ENCODE data around the gene CD7.

DNA sequence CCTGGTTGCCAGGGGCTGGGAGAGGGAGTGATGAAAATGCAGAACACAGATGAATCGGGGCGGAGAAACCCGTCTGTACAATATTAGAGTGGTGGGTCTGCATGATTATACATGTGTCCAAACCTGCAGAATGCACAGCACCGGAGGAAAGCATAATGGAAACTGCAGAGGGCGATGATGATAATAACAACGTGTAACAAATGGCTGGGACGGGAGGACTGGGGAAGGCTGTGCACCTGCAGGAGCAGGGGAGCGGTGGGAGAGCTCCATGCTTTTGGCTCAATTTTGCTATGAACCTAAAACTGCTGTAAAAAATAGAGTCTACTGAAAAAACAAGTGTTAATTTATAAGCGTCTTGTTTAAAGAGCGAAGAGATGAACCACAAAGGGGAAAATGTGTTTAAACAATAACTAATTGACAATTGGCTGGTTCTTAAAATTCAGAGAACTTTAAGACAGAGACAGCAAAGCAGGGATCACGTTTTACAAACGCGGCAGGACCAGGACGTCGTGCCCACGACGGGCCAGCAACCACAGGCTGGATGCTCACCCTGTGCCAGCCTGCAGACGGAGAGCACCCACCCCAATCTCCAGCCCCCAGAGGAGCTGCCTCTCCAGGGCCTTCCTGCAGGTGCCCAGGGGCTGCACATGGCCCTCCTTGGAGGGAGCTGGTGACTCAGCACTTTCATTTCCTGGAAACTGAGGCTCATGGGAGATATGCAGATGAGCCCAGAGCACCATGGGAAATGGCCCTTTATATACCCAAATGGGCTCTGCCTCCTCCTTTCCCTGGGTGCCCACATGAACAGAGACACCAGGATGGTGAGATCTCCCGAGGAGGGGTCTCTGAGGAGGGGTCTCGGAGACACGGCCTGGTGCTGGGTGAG lies 41.3 kb upstream of the CD7 start, which contains the start of gene TEX19:
- TF ChIP-seq, protein P1, sequence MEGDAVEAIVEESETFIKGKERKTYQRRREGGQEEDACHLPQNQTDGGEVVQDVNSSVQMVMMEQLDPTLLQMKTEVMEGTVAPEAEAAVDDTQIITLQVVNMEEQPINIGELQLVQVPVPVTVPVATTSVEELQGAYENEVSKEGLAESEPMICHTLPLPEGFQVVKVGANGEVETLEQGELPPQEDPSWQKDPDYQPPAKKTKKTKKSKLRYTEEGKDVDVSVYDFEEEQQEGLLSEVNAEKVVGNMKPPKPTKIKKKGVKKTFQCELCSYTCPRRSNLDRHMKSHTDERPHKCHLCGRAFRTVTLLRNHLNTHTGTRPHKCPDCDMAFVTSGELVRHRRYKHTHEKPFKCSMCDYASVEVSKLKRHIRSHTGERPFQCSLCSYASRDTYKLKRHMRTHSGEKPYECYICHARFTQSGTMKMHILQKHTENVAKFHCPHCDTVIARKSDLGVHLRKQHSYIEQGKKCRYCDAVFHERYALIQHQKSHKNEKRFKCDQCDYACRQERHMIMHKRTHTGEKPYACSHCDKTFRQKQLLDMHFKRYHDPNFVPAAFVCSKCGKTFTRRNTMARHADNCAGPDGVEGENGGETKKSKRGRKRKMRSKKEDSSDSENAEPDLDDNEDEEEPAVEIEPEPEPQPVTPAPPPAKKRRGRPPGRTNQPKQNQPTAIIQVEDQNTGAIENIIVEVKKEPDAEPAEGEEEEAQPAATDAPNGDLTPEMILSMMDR (IDR thresholded peaks at IDR 0.05; ENCODE audit: extremely low read depth in 1 of 2, insufficient read depth in 1 of 2, low read depth in 1 of 2, low read length in 2 of 2) = no peak
- TF ChIP-seq POLR2A (IDR thresholded peaks at IDR 0.05; ENCODE audit: low read depth, low read length) (no peak), JUN (IDR thresholded peaks at IDR 0.05; ENCODE audit: borderline replicate concordance, insufficient read depth, insufficient read length, low read depth) (no peak), FOS (IDR thresholded peaks at IDR 0.05; ENCODE audit: borderline replicate concordance, insufficient read depth, low read length) (no peak), EZH2 (IDR thresholded peaks at IDR 0.05; ENCODE audit: borderline replicate concordance, low read depth, low read length, severe bottlenecking) (no peak), POLR2AphosphoS5 (IDR thresholded peaks at IDR 0.05; ENCODE audit: insufficient read depth, low read depth, low read length) (no peak), MYC (IDR thresholded peaks at IDR 0.05; ENCODE audit: low read depth, low read length) (no peak), GATA2 (IDR thresholded peaks at IDR 0.05; ENCODE audit: insufficient read depth, insufficient read length, low read depth, low read length) (no peak)
- TF ChIP-seq, protein P2, sequence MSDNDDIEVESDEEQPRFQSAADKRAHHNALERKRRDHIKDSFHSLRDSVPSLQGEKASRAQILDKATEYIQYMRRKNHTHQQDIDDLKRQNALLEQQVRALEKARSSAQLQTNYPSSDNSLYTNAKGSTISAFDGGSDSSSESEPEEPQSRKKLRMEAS (IDR thresholded peaks at IDR 0.05; ENCODE audit: insufficient read depth, insufficient read length) = no peak

All from endothelial cell of umbilical vein (primary cell).